Smooth muscle cell (in vitro differentiated cells): ENCODE measurements around the gene FNTB. TPM values are rescaled to one million over a fixed set of nuclear protein-coding genes. Genes with fewer than 3 reads are reported as not detected.

Source experiments
- DNase-seq: peaks from one replicate; lab custom pipeline; 2025; ENCODE audit not compliant: unreplicated experiment; lab: John Stamatoyannopoulos, UW
- H2AFZ ChIP-seq: fragments of 200-600 bp; sonication (generic); 2 replicates; pipeline ENCODE4 v1.6.0; 2016; ENCODE audit warnings: antibody characterized with exemption, low read depth, mild to moderate bottlenecking
- H3F3A ChIP-seq: fragments of 200-600 bp; sonication (generic); 2 replicates; pipeline ENCODE4 v1.6.0; 2017; ENCODE audit warnings: antibody characterized with exemption, low read depth
- H3K27ac ChIP-seq: fragments of 200-600 bp; sonication (generic); 2 replicates; pipeline ENCODE4 v1.5.1; 2016; ENCODE audit warnings: low read depth, mild to moderate bottlenecking
- H3K27me3 ChIP-seq: fragments of 200-600 bp; sonication (generic); 2 replicates; pipeline ENCODE4 v1.6.1; 2016; ENCODE audit warnings: low read depth, mild to moderate bottlenecking
- H3K36me3 ChIP-seq: fragments of 200-600 bp; sonication (generic); 2 replicates; pipeline ENCODE4 v1.5.1; 2016; ENCODE audit warnings: low read depth
- H3K4me1 ChIP-seq: fragments of 200-600 bp; sonication (generic); 2 replicates; pipeline ENCODE4 v1.5.1; 2016; ENCODE audit warnings: low read depth
- H3K4me2 ChIP-seq: fragments of 200-600 bp; sonication (generic); 2 replicates; pipeline ENCODE4 v1.6.0; 2016; ENCODE audit warnings: mild to moderate bottlenecking
- H3K4me3 ChIP-seq: fragments of 200-600 bp; sonication (generic); 2 replicates; pipeline ENCODE4 v1.5.1; 2016; ENCODE audit warnings: mild to moderate bottlenecking
- H3K79me2 ChIP-seq: fragments of 200-600 bp; sonication (generic); 2 replicates; pipeline ENCODE4 v1.6.0; 2016; ENCODE audit warnings: low read depth, mild to moderate bottlenecking
- H3K9ac ChIP-seq: fragments of 200-600 bp; sonication (generic); 2 replicates; pipeline ENCODE4 v1.6.0; 2016; ENCODE audit warnings: low read depth
- H3K9me3 ChIP-seq: fragments of 200-600 bp; sonication (generic); replicated peaks from 2 replicates; pipeline ENCODE4 v1.5.1; 2016; ENCODE audit warnings: low read depth
- H4K20me1 ChIP-seq: fragments of 200-600 bp; sonication (generic); 2 replicates; pipeline ENCODE4 v1.6.0; 2016; ENCODE audit warnings: low read depth
- WGBS: methylation state at CpG from one replicate; pipeline ENCODE4 v1.1.7; 2016; ENCODE audit warnings: low lambda C conversion rate; 5-methylcytosine and 5-hydroxymethylcytosine counted together
- polyA plus RNA-seq: library from polyadenylated mRNA; unstranded; fragments of >200 nt; fragmentation: Nextera tagmentation; extraction: Ambion mirVana; gene quantifications from 2 replicates; pipeline ENCODE4 v1.2.1, GENCODE V29; 2016
- total RNA-seq: library from RNA; depleted of rRNA; stranded (reverse); fragments of >200 nt; gene quantifications from 2 replicates; pipeline ENCODE4 v1.2.3, GENCODE V29; 2014
- TF ChIP-seq, protein P1 (sequence below): fragments of 200-600 bp; sonication (generic); IDR thresholded peaks from 2 replicates; pipeline ENCODE4 v1.5.1; 2017; ENCODE audit warnings: borderline replicate concordance, mild to moderate bottlenecking, antibody characterized with exemption; ENCODE audit not compliant: insufficient read depth, poor library complexity, severe bottlenecking

The FNTB gene
- total and polyA plus RNA-seq, 2 experiments from 2014 or later, result 9.3 to 16.3 TPM

DNA sequence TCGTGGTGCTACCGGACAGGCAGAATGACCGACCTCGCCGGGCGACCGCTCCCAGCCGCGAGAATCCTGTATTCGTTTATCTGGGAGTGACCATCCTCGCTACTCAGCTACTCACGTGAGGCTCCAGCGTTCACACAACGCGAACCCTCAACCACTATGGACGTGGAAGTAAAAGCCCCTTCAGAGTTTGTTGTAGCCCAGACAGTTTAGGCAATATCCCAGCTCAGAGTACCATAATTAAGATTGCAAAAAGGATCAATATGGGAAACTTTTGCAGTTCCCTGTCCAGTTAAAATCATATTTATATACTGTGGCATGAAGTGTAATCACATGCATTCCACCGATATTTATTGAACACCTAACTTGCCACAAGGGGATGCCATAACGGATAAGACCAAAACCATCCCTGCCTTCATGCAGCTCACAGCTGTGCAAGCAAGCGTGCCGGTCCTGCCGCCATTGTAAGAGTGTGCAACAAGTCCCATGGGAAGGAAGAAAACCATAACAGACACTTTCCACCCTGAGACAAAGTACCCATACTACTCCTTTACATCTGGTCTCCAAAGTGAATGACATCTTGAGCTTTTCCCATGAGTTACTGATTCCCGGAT lies 116.6 kb downstream of the FNTB start:
- no peak for DNase-seq
- TF ChIP-seq, protein P1, sequence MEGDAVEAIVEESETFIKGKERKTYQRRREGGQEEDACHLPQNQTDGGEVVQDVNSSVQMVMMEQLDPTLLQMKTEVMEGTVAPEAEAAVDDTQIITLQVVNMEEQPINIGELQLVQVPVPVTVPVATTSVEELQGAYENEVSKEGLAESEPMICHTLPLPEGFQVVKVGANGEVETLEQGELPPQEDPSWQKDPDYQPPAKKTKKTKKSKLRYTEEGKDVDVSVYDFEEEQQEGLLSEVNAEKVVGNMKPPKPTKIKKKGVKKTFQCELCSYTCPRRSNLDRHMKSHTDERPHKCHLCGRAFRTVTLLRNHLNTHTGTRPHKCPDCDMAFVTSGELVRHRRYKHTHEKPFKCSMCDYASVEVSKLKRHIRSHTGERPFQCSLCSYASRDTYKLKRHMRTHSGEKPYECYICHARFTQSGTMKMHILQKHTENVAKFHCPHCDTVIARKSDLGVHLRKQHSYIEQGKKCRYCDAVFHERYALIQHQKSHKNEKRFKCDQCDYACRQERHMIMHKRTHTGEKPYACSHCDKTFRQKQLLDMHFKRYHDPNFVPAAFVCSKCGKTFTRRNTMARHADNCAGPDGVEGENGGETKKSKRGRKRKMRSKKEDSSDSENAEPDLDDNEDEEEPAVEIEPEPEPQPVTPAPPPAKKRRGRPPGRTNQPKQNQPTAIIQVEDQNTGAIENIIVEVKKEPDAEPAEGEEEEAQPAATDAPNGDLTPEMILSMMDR, result no peak
- peak overlapping the region; percentile 71 for H3K4me3 ChIP-seq
- peaks cover 8% of the 10 kb centered on the region for H4K20me1 ChIP-seq
- H2AFZ ChIP-seq, result peak overlapping the region; percentile 96
- no peaks in the 10 kb centered on the region for H3K27me3 ChIP-seq
- H3K27ac ChIP-seq, result no peak overlapping the region
- whole genome bisulfite sequencing, result 15% methylated on average over 22 of the region's 22 CpGs
- H3K4me2 ChIP-seq, result peak overlapping the region; percentile 95
- H3K36me3 ChIP-seq, result peaks cover under 1% of the 10 kb centered on the region
- H3K9me3 ChIP-seq, result no peaks in the 10 kb centered on the region
- peaks cover 34% of the 10 kb centered on the region for H3K79me2 ChIP-seq
- peaks cover 4% of the 10 kb centered on the region for H3K4me1 ChIP-seq
- peaks cover 3% of the 10 kb centered on the region for H3F3A ChIP-seq
- peak overlapping the region; percentile 25 for H3K9ac ChIP-seq

DNA sequence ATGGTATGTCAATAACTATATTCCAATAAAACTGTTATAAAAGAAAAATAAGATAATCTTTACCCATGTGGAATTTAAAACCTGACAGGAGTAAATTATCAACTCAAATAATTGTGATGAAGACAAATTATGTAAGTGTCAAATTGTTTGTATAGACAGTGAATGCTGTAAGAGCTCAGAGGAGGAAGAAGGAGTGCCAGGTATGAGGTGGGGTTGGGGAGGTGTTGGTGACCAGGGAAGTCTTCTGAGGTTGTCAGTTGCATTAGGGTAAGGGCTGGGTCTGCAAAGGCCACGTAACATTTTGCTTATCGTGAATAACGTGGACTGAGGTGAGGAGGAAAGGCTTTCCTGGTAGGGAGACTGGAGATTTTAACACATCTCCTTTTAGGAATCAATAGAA lies 118.1 kb downstream of the FNTB start:
- no peak for DNase-seq

DNA sequence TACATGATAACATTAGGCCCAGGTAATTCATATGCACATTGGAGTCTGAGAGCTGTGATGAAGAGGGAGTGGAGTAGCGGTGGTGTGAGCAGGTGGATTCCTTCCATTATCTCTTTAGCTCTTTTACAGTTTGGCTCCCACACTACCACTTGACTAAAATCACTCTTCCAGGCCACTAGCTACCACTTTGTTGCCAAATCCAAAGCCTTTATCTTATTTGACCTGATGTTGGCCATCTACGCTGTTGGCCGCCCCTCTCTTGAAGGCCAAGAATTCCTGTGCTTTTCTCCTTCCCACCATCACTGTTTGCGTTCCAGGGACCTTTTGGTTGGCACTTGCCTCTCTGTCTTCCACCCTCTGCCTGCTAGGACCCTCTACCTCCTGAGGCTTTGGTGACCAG lies 119.6 kb downstream of the FNTB start:
- H3K79me2 ChIP-seq, result peaks cover 8% of the 10 kb centered on the region
- H3K36me3 ChIP-seq, result no peaks in the 10 kb centered on the region
- no peaks in the 10 kb centered on the region for H3F3A ChIP-seq
- DNase-seq, result no peak
- H2AFZ ChIP-seq, result no peak overlapping the region
- WGBS, result 98% methylated on average over 4 of the region's 4 CpGs
- TF ChIP-seq, protein P1, result no peak
- H3K27ac ChIP-seq, result no peak overlapping the region
- no peak overlapping the region for H3K4me3 ChIP-seq
- H4K20me1 ChIP-seq, result no peaks in the 10 kb centered on the region
- H3K27me3 ChIP-seq, result no peaks in the 10 kb centered on the region
- H3K4me1 ChIP-seq, result peaks cover under 1% of the 10 kb centered on the region
- H3K9ac ChIP-seq, result no peak overlapping the region
- H3K9me3 ChIP-seq, result no peaks in the 10 kb centered on the region
- H3K4me2 ChIP-seq, result no peak overlapping the region

More for the DNA sequence above, 118.1 kb downstream of the FNTB start:
- no peak overlapping the region for H3K4me3 ChIP-seq
- H3K36me3 ChIP-seq, result no peaks in the 10 kb centered on the region
- no peak overlapping the region for H3K27ac ChIP-seq
- peaks cover 20% of the 10 kb centered on the region for H3K79me2 ChIP-seq
- no peaks in the 10 kb centered on the region for H3F3A ChIP-seq
- no peak overlapping the region for H3K9ac ChIP-seq
- peaks cover 4% of the 10 kb centered on the region for H3K4me1 ChIP-seq
- H4K20me1 ChIP-seq, result no peaks in the 10 kb centered on the region
- 90% methylated on average over 3 of the region's 3 CpGs for WGBS
- no peak overlapping the region for H3K4me2 ChIP-seq
- TF ChIP-seq, protein P1, result no peak
- no peaks in the 10 kb centered on the region for H3K27me3 ChIP-seq
- no peaks in the 10 kb centered on the region for H3K9me3 ChIP-seq
- no peak overlapping the region for H2AFZ ChIP-seq

DNA sequence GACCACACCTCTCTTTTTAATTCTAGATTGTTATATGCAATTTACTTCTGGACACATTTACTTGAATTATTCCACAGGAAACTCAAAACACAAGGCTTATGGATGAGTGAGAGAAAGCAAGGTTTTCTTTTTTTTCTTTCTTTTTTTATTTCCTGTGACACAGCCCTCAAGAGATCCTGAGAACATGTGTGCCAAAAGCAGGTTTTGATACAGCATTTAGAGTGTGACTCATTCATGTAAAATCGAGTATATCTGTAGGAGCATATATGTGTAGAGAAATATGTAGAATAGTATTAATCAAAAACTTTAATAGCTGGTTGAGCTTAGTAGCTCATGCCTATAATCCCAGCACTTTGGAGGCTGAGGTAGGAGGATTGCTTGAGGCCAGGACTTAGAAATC lies 120.0 kb downstream of the FNTB start:
- 68% methylated on average over 1 of the region's 1 CpG for WGBS
- Histone ChIP-seq H3K9ac (no peak overlapping the region), H3K36me3 (no peaks in the 10 kb centered on the region)

More for the DNA sequence above, 120.0 kb downstream of the FNTB start:
- peaks cover 4% of the 10 kb centered on the region for H3K79me2 ChIP-seq
- H4K20me1 ChIP-seq, result no peaks in the 10 kb centered on the region
- H2AFZ ChIP-seq, result no peak overlapping the region
- no peaks in the 10 kb centered on the region for H3F3A ChIP-seq
- DNase-seq, result no peak
- no peak overlapping the region for H3K4me3 ChIP-seq
- TF ChIP-seq, protein P1, result no peak
- H3K9me3 ChIP-seq, result no peaks in the 10 kb centered on the region
- H3K4me1 ChIP-seq, result no peaks in the 10 kb centered on the region
- no peak overlapping the region for H3K4me2 ChIP-seq
- no peaks in the 10 kb centered on the region for H3K27me3 ChIP-seq
- no peak overlapping the region for H3K27ac ChIP-seq
